HEK293T (cell line): ENCODE measurements around the gene CKB.
"Not testable (repeated sequence)": the region's sequence is repeated elsewhere in the genome, so short reads cannot be mapped to it uniquely, and the experiment has no call there.

ENCODE experiments used
- CTCF ChIA-PET: fragments of 350-600 bp; formaldehyde crosslinking; extraction: SDS; loops from one replicate; lab custom pipeline; 2021; ENCODE audit warnings: antibody characterized with exemption, inconsistent platforms; lab: Yijun Ruan, JAX
- POLR2A ChIA-PET: fragments of 350-600 bp; formaldehyde crosslinking; extraction: SDS; loops from one replicate; lab custom pipeline; 2020; ENCODE audit warnings: antibody characterized with exemption, inconsistent platforms; lab: Yijun Ruan, JAX
- DNase-seq: peaks from one replicate; pipeline ENCODE4 v3.0.0; 2012; ENCODE audit warnings: mixed read lengths; ENCODE audit errors: extremely low spot score
- ARNT ChIP-seq: fragments of 450-650 bp; IDR thresholded peaks from 2 replicates; pipeline ENCODE4 v1.6.1; 2017; ENCODE audit warnings: mild to moderate bottlenecking
- BHLHE40 ChIP-seq: fragments of 450-650 bp; IDR thresholded peaks from 2 replicates; pipeline ENCODE4 v1.6.1; 2016; ENCODE audit warnings: mild to moderate bottlenecking, moderate library complexity, borderline replicate concordance
- CTBP1 ChIP-seq: fragments of 450-650 bp; IDR thresholded peaks from 2 replicates; pipeline ENCODE4 v1.6.1; 2016; ENCODE audit warnings: borderline replicate concordance
- ELF4 ChIP-seq: fragments of 450-650 bp; IDR thresholded peaks from 2 replicates; pipeline ENCODE4 v1.6.1; 2017; ENCODE audit warnings: antibody characterized with exemption
- FOXA1 ChIP-seq: fragments of 450-650 bp; IDR thresholded peaks from 2 replicates; pipeline ENCODE4 v1.6.1; 2016; ENCODE audit warnings: mild to moderate bottlenecking
- FOXK2 ChIP-seq: fragments of 450-650 bp; IDR thresholded peaks from 2 replicates; pipeline ENCODE4 v1.6.1; 2016; ENCODE audit warnings: mild to moderate bottlenecking
- FOXM1 ChIP-seq: fragments of 450-650 bp; IDR thresholded peaks from 2 replicates; pipeline ENCODE4 v1.6.1; 2017; ENCODE audit warnings: mild to moderate bottlenecking, borderline replicate concordance
- HDGF ChIP-seq: fragments of 450-650 bp; IDR thresholded peaks from 2 replicates; pipeline ENCODE4 v1.6.1; 2017; ENCODE audit warnings: antibody characterized with exemption, borderline replicate concordance
- L3MBTL2 ChIP-seq: fragments of 450-650 bp; conservative IDR thresholded peaks from 2 replicates; pipeline ENCODE4 v1.6.1; 2016; ENCODE audit warnings: mild to moderate bottlenecking
- LEF1 ChIP-seq: fragments of 450-650 bp; IDR thresholded peaks from 2 replicates; pipeline ENCODE4 v1.6.1; 2017; ENCODE audit warnings: mild to moderate bottlenecking, borderline replicate concordance
- NFRKB ChIP-seq: fragments of 450-650 bp; IDR thresholded peaks from 2 replicates; pipeline ENCODE4 v1.6.1; 2016; ENCODE audit warnings: mild to moderate bottlenecking, moderate library complexity
- SP1 ChIP-seq: fragments of 450-650 bp; IDR thresholded peaks from 2 replicates; pipeline ENCODE4 v1.6.1; 2017
- SUZ12 ChIP-seq: fragments of 450-650 bp; IDR thresholded peaks from 2 replicates; pipeline ENCODE4 v1.6.1; 2016; ENCODE audit warnings: mild to moderate bottlenecking
- TARDBP ChIP-seq: fragments of 450-650 bp; IDR thresholded peaks from 2 replicates; pipeline ENCODE4 v1.6.1; 2016
- ZNF384 ChIP-seq: fragments of 450-650 bp; IDR thresholded peaks from 2 replicates; pipeline ENCODE4 v1.6.1; 2016
- TF ChIP-seq, protein P1 (sequence below): fragments of 450-650 bp; IDR thresholded peaks from 2 replicates; pipeline ENCODE4 v1.6.1; 2016

The CKB gene

GRCh38 chr14:103527408-103528145 lies 4.9 kb upstream of the CKB start:
- no peak for TF ChIP-seq FOXM1
- no peak for TF ChIP-seq FOXA1
- no peak for TF ChIP-seq SP1
- no peak for TF ChIP-seq ELF4
- no peak for TF ChIP-seq LEF1
- ChIA-PET POLR2A (interaction anchor here (1.1 to 7.7 kb wide), 6 partner anchors 7 to 30 kb away, joined by 3 to 83 read pairs (median 9); partner anchors contain the start of gene CKB), CTCF (no interaction called here)
- no peak for DNase-seq

GRCh38 chr14:103526914-103527248 lies 4.3 kb upstream of the CKB start:
- no peak for DNase-seq
- ChIA-PET CTCF (no interaction called here), POLR2A (no interaction called here)
- TF ChIP-seq, protein P1, sequence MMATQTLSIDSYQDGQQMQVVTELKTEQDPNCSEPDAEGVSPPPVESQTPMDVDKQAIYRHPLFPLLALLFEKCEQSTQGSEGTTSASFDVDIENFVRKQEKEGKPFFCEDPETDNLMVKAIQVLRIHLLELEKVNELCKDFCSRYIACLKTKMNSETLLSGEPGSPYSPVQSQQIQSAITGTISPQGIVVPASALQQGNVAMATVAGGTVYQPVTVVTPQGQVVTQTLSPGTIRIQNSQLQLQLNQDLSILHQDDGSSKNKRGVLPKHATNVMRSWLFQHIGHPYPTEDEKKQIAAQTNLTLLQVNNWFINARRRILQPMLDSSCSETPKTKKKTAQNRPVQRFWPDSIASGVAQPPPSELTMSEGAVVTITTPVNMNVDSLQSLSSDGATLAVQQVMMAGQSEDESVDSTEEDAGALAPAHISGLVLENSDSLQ = no peak
- no peak for TF ChIP-seq ELF4
- TF ChIP-seq L3MBTL2 = no peak
- TF ChIP-seq LEF1 = no peak
- no peak for TF ChIP-seq SP1
- no peak for TF ChIP-seq FOXM1
- TF ChIP-seq NFRKB = no peak

DNA sequence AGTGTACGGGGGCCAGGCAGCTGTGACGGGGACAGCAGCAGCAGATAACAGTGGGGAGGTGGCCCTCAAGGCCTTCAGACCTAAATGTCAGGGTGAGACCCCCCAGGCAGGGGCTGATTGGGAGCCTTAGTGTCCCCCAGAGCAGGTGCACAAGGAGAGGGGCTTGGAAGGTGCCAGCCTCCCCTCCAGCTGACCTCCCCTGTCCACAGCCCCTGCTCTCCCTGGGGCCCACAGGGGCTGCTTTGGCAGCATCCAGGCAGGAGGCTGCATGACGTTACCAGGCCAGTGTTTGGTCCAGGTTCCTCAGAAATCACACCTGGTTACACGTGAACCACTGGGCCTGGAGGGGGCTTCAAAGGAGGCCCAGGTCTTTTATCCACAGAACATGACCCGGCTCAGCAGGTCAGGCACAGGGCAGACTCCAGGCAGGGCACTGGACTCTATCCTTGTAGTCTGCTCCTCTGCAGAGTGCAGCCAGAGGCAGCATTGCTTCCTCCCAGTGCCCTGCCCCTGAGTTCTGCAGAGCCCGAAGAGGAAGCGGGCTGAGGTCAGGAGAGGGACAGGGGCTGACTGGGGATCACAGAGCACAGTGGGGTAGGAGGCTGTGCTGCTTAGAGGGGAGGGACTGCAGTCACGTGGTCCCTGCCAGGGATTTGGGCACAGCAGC lies 3.8 kb upstream of the CKB start:
- TF ChIP-seq NFRKB = no peak
- TF ChIP-seq ARNT = no peak
- TF ChIP-seq FOXK2 = no peak
- TF ChIP-seq BHLHE40 = no peak
- TF ChIP-seq HDGF = no peak
- no peak for TF ChIP-seq FOXA1
- TF ChIP-seq, protein P1 = no peak
- TF ChIP-seq ELF4 = no peak
- TF ChIP-seq FOXM1 = no peak
- no peak for DNase-seq
- ChIA-PET CTCF (interaction anchor here (0.6 kb wide), 1 partner anchor 77 kb away, joined by 3 read pairs; no protein-coding TSS in a partner anchor), POLR2A (no interaction called here)

GRCh38 chr14:103525430-103526246 lies 3.0 kb upstream of the CKB start:
- CTCF ChIA-PET = interaction anchor here (0.6 kb wide), 1 partner anchor 77 kb away, joined by 3 read pairs; no protein-coding TSS in a partner anchor
- DNase-seq, POLR2A ChIA-PET: not testable (repeated sequence)

DNA sequence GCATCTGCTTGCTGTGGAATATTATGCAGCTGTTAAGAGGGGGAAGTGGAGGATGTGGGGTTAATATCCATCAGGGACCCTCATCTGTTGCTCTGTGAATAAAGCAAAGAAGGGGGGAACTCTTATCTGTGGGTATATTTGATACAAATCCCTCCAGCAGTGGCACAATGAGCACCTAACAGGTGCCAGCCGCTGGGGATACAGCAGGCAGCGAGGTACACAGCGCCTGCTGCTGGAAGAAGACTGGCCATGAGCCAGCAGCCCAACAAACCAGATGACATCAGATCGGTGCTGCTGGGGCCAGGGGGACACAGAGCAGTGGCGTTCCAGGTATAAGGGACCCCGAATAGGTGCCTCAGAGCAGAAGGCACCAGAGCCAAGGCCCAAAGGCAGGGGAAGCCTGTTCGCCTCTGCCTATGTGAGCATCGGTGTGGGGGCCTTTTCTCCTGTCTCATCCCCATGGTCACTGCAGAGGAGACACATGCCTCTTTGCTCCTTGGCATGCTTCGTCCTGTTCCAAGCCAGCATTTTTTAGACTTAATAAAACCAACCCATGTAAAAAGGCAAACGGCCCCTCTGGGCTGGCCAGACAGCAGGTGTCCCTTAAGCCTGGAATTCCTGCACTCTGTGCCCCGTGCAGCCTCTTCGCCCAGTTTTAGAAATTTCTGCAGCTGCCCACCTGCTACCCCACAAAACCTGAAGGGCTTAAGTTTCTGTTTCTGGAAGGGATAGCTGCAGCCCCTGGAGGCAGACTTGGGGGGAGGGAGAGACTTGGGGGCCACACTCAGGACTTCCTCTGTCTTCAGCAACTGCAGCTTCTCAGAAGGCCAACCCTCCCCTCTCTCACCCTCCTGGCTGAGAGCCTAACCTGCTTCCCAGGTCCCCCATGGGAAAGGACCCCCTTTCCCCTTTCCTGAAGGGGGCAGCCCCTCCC lies 1.6 kb upstream of the CKB start:
- POLR2A ChIA-PET = interaction anchor here (0.6 to 6.5 kb wide), 2 partner anchors 7 to 18 kb away, joined by 4 to 83 read pairs; partner anchors contain the start of gene TRMT61A
- CTCF ChIA-PET = interaction anchor here (1.1 kb wide), 1 partner anchor 829 kb away, joined by 3 read pairs; no protein-coding TSS in a partner anchor
- TF ChIP-seq CTBP1 = no peak
- TF ChIP-seq SP1 = no peak
- no peak for TF ChIP-seq ZNF384
- no peak for TF ChIP-seq HDGF
- no peak for TF ChIP-seq BHLHE40
- no peak for TF ChIP-seq LEF1
- TF ChIP-seq, protein P1 = no peak
- TF ChIP-seq NFRKB = no peak
- TF ChIP-seq TARDBP = no peak
- TF ChIP-seq FOXM1 = no peak
- no peak for TF ChIP-seq FOXK2
- no peak for TF ChIP-seq ARNT
- TF ChIP-seq ELF4 = no peak
- TF ChIP-seq FOXA1 = no peak
- TF ChIP-seq L3MBTL2 = no peak
- no peak for TF ChIP-seq SUZ12
- no peak for DNase-seq
